Measurements from ENCODE around the gene FARSB.
A peak's percentile ranks its signal among the peaks of the same experiment; 100 is the strongest.

FARSB gene

DNA sequence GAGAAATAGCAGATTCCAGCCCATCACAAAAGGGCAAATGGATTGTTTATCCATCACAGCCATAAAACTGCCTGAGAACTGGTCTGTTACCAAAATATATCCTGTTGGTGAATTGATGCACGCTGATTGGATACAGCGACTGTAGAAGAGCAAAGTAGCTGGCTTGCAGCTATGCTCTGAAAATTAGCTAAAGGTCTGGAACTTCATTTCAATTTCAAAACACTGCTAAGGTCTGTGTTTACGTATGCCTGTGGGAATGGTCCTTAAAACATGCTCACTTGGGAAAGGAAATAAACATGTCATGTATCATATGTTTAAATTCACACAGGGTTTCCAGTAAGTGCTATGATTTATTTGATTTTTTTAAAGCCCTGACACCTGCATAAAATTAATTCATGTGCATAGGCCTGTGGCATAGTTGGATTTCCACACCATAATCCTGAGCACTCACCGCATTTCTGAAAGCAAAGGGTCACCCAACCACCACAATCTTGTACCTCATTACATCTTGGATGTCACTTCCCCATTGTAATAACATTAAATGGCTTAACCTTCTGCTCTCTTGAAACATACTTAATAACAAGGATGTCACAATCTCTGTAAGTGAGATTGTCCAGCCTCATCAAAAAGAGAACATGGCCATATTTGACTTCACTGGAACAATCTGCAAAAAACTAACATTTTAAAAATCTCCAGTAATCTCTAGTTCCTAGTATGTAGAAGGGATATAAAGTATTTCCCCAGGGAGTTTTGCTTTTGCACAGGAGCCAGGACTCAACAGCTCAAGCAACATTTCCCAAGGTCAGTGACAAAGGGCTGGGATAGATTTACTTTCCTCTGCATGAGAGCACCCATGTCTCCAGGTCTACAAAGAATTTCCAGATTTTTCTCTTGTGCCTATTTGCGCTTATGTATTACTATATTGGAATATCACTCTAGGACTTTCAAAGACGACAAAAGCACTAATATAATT lies 109.8 kb downstream of the FARSB start:
- DNase-seq = no peak

DNA sequence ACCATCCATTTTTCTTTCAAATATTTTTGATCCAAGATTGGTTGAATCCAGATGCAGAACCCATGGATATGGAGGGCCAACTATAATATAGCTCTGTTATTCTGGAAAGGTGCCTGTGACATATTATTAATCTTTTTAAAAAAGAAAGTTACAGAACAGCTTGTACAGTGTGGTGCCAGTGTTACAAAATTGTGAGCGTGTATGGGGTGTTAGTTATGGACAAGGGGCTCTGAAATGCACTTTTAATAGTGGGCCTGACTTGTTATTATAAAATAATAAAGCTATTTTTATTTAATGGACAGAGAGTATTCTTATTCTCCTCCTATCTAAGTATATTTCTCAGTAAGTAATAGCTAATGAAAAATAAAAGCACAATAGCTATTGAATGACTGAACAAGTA lies 111.2 kb downstream of the FARSB start:
- no peak for DNase-seq

DNA sequence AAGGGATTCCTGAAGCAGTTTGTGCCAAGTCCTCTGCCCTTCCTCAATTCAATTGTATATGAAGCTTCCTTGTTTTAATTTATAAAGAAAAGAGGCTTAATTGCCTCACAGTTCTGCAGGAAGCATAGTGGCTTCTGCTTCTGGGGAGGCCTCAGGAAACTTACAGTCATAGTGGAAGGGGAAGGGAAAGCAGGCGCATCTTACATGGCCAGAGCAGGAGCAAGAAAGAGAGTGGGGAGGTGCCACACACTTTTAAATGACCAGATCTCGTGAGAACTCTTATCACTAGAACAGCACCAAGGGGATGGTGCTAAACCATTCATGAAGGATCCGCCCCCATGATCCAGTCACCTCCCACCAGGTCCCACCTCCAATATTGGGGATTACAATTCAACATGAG lies 117.4 kb downstream of the FARSB start:
- no peak for DNase-seq

DNA sequence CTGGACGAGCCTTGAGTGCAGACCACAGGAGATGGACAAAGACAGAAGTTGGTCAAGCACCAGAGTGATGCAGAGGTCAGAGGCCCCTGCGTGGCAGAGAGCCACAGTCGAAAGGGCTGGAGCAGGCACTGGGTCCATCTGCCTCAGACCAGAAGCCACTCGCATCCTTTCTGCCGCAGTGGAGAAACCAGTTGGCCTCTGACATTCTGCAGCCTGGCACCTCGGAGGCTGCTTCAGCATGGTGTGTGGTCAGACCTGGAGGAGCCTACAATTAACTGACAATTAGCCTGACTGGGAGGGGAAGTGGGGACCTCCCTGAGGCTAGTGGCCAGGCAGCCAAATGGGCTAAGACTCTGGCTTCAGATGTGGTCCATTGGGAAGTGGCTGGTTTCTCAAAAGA lies 120.4 kb downstream of the FARSB start:
- DNase-seq = no peak

DNA sequence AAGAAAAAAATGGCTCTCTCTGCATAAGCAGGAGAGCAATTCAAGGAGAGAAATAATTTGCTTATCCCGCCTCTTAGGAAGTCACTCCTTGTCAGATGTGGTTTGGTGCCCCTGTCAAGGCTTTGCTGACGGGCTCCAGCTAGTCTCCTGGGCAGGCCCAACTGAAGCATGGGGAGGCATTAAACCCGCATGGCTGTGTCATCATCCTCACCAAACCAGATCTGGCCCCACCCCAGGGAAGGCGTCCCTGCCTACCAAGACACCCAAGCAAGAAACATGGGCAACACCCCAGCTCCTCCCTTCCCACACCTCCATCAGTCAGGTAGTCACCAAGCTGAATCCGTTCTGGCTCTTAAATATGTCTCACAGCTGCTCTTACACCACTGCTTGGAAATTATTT lies 123.6 kb downstream of the FARSB start:
- DNase-seq = no peak

DNA sequence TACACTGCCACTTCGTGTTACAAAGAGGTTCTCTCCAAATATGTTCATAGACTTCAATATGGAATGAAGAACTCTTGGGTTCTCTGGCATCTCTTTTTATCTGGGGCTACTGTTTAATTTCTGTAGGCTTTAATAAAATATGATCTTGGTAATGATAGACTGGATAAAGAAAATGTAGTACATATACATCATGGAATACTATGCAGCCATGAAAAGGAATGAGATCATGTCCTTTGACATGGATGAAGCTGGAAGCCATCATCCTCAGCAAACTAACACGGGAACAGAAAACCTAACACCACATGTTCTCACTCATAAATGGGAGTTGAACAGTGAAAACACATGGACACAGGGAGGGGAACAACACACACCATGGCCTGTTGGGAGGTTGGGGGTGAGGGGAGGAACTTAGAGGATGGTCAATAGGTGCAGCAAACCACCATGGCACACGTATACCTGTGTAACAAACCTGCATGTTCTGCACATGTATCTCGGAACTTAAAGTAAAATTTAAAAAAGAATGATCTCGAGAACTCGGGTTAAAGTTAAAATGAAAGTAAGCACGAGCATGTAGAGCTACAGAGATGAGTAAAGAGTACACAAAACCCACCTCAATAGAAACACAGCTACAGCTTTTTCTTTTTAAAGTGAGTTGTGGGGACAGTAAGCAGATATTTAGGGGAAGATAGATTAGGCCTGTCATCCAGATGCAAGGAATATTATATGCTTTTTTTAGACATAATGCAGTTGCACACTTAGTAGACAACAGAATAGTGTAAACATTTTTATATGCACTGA lies 129.2 kb downstream of the FARSB start:
- no peak for DNase-seq

DNA sequence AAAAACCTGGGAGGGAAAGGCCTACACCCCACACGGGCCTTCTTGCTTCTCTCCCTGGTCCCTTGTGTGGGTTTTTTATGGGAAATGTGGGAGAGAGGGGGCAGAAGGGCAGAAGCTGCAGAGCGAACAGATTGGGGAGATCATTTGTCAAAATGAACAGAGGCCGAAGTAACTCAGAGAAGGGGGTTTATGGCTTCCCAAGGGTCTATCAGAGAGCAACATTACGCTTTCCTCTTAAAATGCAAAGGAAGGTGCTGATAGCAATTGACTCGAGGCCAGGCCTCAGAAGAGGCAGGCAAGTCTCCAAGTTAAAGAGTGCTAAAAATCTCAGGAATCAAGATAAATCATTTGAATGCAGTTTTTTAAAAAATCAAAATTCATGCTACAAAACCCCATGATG lies 130.1 kb downstream of the FARSB start:
- no peak for DNase-seq

DNA sequence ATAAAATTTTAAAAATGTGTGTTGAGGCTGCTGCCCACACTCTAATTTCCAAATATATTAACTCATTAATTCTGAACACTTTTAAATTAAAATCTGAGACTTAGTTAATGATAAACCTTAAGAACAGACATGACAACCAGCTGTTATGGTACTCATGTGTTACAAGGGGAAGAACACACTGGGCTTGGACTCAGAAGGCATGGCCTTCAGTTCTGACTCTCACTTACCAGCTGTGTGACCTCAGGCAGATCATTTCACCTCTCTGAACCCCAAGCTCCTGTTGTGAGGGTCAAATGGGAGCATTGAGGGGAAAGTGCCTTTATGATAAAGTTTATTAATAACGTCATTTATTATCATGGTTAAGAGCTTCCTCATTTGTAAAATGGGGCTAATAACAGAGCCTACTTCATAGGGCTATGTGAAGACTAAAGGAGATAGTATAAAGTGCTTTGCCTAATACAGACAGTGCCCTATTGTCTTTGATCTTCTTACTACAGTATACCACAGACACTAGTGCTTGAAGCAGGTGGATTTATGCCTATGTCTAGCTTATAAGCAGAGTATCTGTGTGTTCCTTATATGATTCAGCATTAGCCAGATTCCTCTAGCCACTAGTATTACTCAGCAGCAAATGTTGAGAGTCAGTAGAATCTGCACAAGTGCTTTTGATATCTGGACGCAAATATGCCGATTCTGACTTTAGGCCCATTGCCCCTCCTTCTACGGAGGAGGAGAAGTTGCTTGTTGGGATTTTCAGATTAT lies 131.9 kb downstream of the FARSB start:
- DNase-seq = peak; percentile 15

DNA sequence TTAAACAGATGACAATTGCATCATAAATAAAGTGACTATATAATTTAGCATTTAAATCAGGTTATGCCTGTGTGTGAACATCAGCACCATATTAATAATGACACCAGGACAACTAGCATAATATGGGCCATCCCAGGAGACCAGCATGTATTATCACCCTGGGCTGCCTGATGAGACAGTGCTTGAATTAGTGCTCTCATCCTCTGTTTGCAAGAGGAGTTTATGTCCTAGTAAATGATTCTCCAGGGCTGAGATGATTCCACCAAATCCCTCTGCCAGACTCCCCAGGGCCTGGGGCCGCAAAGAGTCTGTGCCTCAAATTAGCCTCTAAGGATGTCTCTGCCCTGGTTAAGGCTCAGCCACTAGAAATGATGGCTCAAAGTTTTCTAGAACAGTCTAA lies 133.8 kb downstream of the FARSB start:
- DNase-seq = no peak

DNA sequence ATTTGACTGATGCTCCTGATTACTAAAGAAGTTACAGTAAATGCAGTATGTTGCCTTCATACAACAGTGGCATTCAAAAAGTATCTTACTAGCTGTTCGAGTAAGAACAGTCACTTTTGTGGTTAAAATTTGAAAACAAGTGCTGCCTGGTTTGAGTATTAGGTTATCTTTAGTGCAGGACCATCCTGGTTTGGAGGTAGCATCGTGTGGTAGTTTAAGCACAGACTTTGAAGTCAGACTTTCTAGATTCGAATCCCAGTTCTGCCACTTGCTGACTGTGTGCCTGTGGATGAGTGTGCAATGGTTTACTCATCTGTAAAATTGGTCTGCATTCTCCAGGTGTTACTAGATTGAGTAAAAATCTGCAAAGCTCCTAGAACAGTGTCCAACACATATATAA lies 134.8 kb downstream of the FARSB start:
- peak; percentile 48 for DNase-seq

All from activated CD4-positive, alpha-beta T cell treated with anti-CD3 and anti-CD28 coated beads, Interleukin-2, amount 50 U/mL, for 16 hours (primary cell).